A549 (cell line): ENCODE data around the gene POLR2F. TPM values are rescaled to one million over a fixed set of nuclear protein-coding genes. Genes with fewer than 3 reads are reported as not detected.

Experiments used
- ATAC-seq, 2 experiments: fragments of 200-7000 bp in 1 of 2; fragments of >200 bp in 1 of 2; cut with Nextera tagmentation in 1 of 2; cut with Tn5 transposase in 1 of 2; 3 replicates each; pipeline versions ENCODE4 v1.8.0 to v1.9.1; 2018 to 2020; ENCODE audit warnings: mild to moderate bottlenecking in 1 of 2, moderate library complexity in 1 of 2
- CTCF ChIA-PET: fragments of 300-600 bp; sonication (Branson Sonifier 250); formaldehyde crosslinking; extraction: SDS; loops from one replicate; lab custom pipeline; 2021; ENCODE audit warnings: antibody characterized with exemption, inconsistent platforms; lab: Yijun Ruan, JAX
- POLR2A ChIA-PET: fragments of 350-600 bp; formaldehyde crosslinking; extraction: SDS; loops from one replicate; lab custom pipeline; 2021; ENCODE audit warnings: antibody characterized with exemption, inconsistent platforms; lab: Yijun Ruan, JAX
- DNase-seq, 2 experiments: peaks; one replicate each; pipeline versions ENCODE4 v3.0.0 to v3.0.0-alpha.2; 2011 to 2016; ENCODE audit warnings: low read depth in 1 of 2, low spot score in 1 of 2
- FAIRE-seq: peaks from 2 replicates; lab custom pipeline; 2011; peaks lifted over from hg19 to GRCh38; lab: Jason Lieb, UNC
- H3K27ac ChIP-seq, 2 experiments: fragments of >200 bp; sonication (Bioruptor Twin); formaldehyde crosslinking; 3 replicates each; pipeline ENCODE4 v1.5.1; 2016 to 2017
- H3K4me1 ChIP-seq: fragments of >200 bp; sonication (Bioruptor Twin); formaldehyde crosslinking; 3 replicates; pipeline ENCODE4 v1.6.1; 2016
- H3K4me2 ChIP-seq: fragments of >200 bp; sonication (Bioruptor Twin); formaldehyde crosslinking; 3 replicates; pipeline ENCODE4 v1.6.1; 2016
- H3K4me3 ChIP-seq: fragments of >200 bp; sonication (Bioruptor Twin); formaldehyde crosslinking; 3 replicates; pipeline ENCODE4 v1.5.1; 2016
- H3K9me3 ChIP-seq: fragments of >200 bp; sonication (Bioruptor Twin); formaldehyde crosslinking; 3 replicates; pipeline ENCODE4 v1.6.1; 2016
- ATOH8 ChIP-seq: fragments of 250-450 bp; sonication (Bioruptor Pico); IDR thresholded peaks from 2 replicates; pipeline ENCODE4 v1.5.0; 2020; ENCODE audit warnings: low read depth, mild to moderate bottlenecking, moderate library complexity
- BCL3 ChIP-seq: fragments of >200 bp; sonication (Bioruptor Twin); formaldehyde crosslinking; IDR thresholded peaks from 3 replicates; pipeline ENCODE4 v1.6.1; 2016
- CEBPB ChIP-seq, 2 experiments: fragments of >200 bp in 1 of 2; sonication (Bioruptor Twin) in 1 of 2; formaldehyde crosslinking in 1 of 2; IDR thresholded peaks; 2 replicates each; pipeline ENCODE4 v1.6.1; 2012 to 2016
- EHF ChIP-seq: fragments of 250-450 bp; sonication (Bioruptor Pico); IDR thresholded peaks from 2 replicates; pipeline ENCODE4 v1.5.0; 2020; ENCODE audit warnings: mild to moderate bottlenecking
- FOSB ChIP-seq: fragments of 250-450 bp; sonication (Bioruptor Pico); IDR thresholded peaks from 2 replicates; pipeline ENCODE4 v1.5.0; 2020; ENCODE audit warnings: mild to moderate bottlenecking, moderate library complexity
- GATA3 ChIP-seq: IDR thresholded peaks from 2 replicates; pipeline ENCODE4 v1.6.1; 2012; ENCODE audit warnings: borderline replicate concordance
- HDAC2 ChIP-seq: fragments of 200-600 bp; sonication (generic); IDR thresholded peaks from 2 replicates; pipeline ENCODE4 v1.6.1; 2016
- HEYL ChIP-seq: fragments of 250-450 bp; sonication (Bioruptor Pico); IDR thresholded peaks from 2 replicates; pipeline ENCODE4 v1.8.0; 2021; ENCODE audit warnings: mild to moderate bottlenecking, moderate library complexity
- HMGXB4 ChIP-seq: fragments of 250-450 bp; sonication (Bioruptor Pico); IDR thresholded peaks from 2 replicates; pipeline ENCODE4 v1.5.0; 2021; ENCODE audit warnings: mild to moderate bottlenecking, moderate library complexity, borderline replicate concordance
- JUNB ChIP-seq: fragments of >200 bp; sonication (Bioruptor Twin); formaldehyde crosslinking; IDR thresholded peaks from 2 replicates; pipeline ENCODE4 v1.6.1; 2016
- MAFK ChIP-seq: fragments of 450-650 bp; IDR thresholded peaks from 2 replicates; pipeline ENCODE4 v1.6.1; 2014; ENCODE audit not compliant: partially characterized antibody
- NPAS2 ChIP-seq: fragments of 250-450 bp; sonication (Bioruptor Pico); IDR thresholded peaks from 2 replicates; pipeline ENCODE4 v1.8.0; 2022; ENCODE audit warnings: mild to moderate bottlenecking, moderate library complexity, borderline replicate concordance
- PHF8 ChIP-seq: fragments of 200-600 bp; sonication (generic); IDR thresholded peaks from 2 replicates; pipeline ENCODE4 v1.6.1; 2016; ENCODE audit warnings: low read depth, mild to moderate bottlenecking, antibody characterized with exemption, moderate library complexity, borderline replicate concordance
- POLR2AphosphoS2 ChIP-seq: conservative IDR thresholded peaks from 2 replicates; pipeline ENCODE4 v1.6.1; 2012; ENCODE audit warnings: low read length, improper control_type of control experiment, inconsistent platforms
- REST ChIP-seq: fragments of 200-600 bp; sonication (generic); IDR thresholded peaks from 2 replicates; pipeline ENCODE4 v1.6.1; 2016; ENCODE audit warnings: antibody characterized with exemption, mild to moderate bottlenecking, moderate library complexity
- RFX5 ChIP-seq: fragments of 450-650 bp; IDR thresholded peaks from 2 replicates; pipeline ENCODE4 v1.7.1; 2014; ENCODE audit warnings: antibody characterized with exemption, mild to moderate bottlenecking, moderate library complexity
- TP53 ChIP-seq: fragments of 250-450 bp; sonication (Bioruptor Pico); IDR thresholded peaks from 2 replicates; pipeline ENCODE4 v1.5.0; 2021; ENCODE audit warnings: mild to moderate bottlenecking, moderate library complexity
- USF2 ChIP-seq: fragments of 450-650 bp; IDR thresholded peaks from 2 replicates; pipeline ENCODE4 v1.6.1; 2014; ENCODE audit warnings: antibody characterized with exemption
- WGBS: methylation state at CpG from one replicate; pipeline ENCODE4 v1.1.6; 2017; ENCODE audit errors: missing lambda C conversion rate; 5-methylcytosine and 5-hydroxymethylcytosine counted together
- polyA plus RNA-seq, 4 experiments: library from polyadenylated mRNA; depleted of rRNA in 3 of 4; stranded (reverse); fragments of >200 nt; fragmentation: RNase III in 1 of 4; extraction: RNeasy Plus Mini Kit Qiagen cat#74134 plus additional on column Dnase treatment in 1 of 4; gene quantifications; 2 replicates in 3 of 4; 3 replicates in 1 of 4; pipeline ENCODE4 v1.2.3, GENCODE V29; 2011 to 2017

Gene POLR2F
- polyA plus RNA-seq, 2 of the 4 experiments (the other 2 are of a cell fraction), result 90.0 to 183 TPM

- no peak for TF ChIP-seq REST
- no peak for TF ChIP-seq NPAS2
Observed at GRCh38 chr22:37983860-37984791, 30.6 kb downstream of the POLR2F start, which contains the start of gene SOX10 (continued).

- POLR2A ChIA-PET, result no interaction called here
- 82% methylated on average over 5 of the region's 9 CpGs for WGBS
Observed at GRCh38 chr22:37985050-37985585, 31.6 kb downstream of the POLR2F start.

GRCh38 chr22:37985751-37986281 lies 32.3 kb downstream of the POLR2F start:
- Histone ChIP-seq H3K4me2 (no peak overlapping the region), H3K4me1 (no peaks in the 10 kb centered on the region), H3K9me3 (no peaks in the 10 kb centered on the region), H3K4me3 (no peak overlapping the region), H3K27ac (no peak overlapping the region)
- TF ChIP-seq POLR2AphosphoS2 (no peak), MAFK (no peak), RFX5 (no peak), HDAC2 (no peak), BCL3 (no peak)
- FAIRE-seq (no peak), DNase-seq (no peak), ATAC-seq (no peak)
- ChIA-PET CTCF (interaction anchor here (0.5 kb wide), 1 partner anchor 219 kb away, joined by 3 read pairs; no protein-coding TSS in a partner anchor), POLR2A (no interaction called here)
- 87% methylated on average over 25 of the region's 27 CpGs for WGBS

More at GRCh38 chr22:37985050-37985585, 31.6 kb downstream of the POLR2F start:
- Histone ChIP-seq H3K4me2 (no peak overlapping the region), H3K9me3 (no peaks in the 10 kb centered on the region), H3K27ac (no peak overlapping the region), H3K4me3 (no peak overlapping the region), H3K4me1 (no peaks in the 10 kb centered on the region)
- CTCF ChIA-PET, result interaction anchor here (0.5 to 1.4 kb wide), 3 partner anchors 9 to 218 kb away, joined by 3 to 8 read pairs (median 4); no protein-coding TSS in a partner anchor
- FAIRE-seq, result no peak
- ATAC-seq, result no peak
- TF ChIP-seq TP53 (CRISPR knock-in tag) (no peak), JUNB (no peak), HMGXB4 (CRISPR knock-in tag) (no peak), FOSB (CRISPR knock-in tag) (no peak)
- no peak for DNase-seq

- ATAC-seq (no peak), DNase-seq (no peak), FAIRE-seq (no peak)
- Histone ChIP-seq H3K27ac (no peak overlapping the region), H3K4me1 (no peaks in the 10 kb centered on the region), H3K4me2 (no peak overlapping the region), H3K4me3 (no peak overlapping the region), H3K9me3 (no peaks in the 10 kb centered on the region)
- ChIA-PET CTCF (no interaction called here), POLR2A (no interaction called here)
- WGBS, result 95% methylated on average over 5 of the region's 7 CpGs
- TF ChIP-seq MAFK, result no peak
- no peak for TF ChIP-seq EHF (CRISPR knock-in tag)
- TF ChIP-seq CEBPB (IDR thresholded peaks at IDR 0.05), result no peak
- TF ChIP-seq NPAS2, result no peak
- TF ChIP-seq HEYL (CRISPR knock-in tag), result no peak
- no peak for TF ChIP-seq PHF8
- no peak for TF ChIP-seq HMGXB4 (CRISPR knock-in tag)
- TF ChIP-seq ATOH8 (CRISPR knock-in tag), result no peak
- no peak for TF ChIP-seq USF2
- TF ChIP-seq GATA3, result no peak
Observed at GRCh38 chr22:37986371-37986770, 32.9 kb downstream of the POLR2F start.
